ENCODE results near the gene RPL18. TPM values are rescaled to one million over a fixed set of nuclear protein-coding genes. Genes with fewer than 3 reads are reported as not detected.

RPL18 gene
- total RNA-seq, 1 experiment from 2014 or later: 1,417 TPM

DNA sequence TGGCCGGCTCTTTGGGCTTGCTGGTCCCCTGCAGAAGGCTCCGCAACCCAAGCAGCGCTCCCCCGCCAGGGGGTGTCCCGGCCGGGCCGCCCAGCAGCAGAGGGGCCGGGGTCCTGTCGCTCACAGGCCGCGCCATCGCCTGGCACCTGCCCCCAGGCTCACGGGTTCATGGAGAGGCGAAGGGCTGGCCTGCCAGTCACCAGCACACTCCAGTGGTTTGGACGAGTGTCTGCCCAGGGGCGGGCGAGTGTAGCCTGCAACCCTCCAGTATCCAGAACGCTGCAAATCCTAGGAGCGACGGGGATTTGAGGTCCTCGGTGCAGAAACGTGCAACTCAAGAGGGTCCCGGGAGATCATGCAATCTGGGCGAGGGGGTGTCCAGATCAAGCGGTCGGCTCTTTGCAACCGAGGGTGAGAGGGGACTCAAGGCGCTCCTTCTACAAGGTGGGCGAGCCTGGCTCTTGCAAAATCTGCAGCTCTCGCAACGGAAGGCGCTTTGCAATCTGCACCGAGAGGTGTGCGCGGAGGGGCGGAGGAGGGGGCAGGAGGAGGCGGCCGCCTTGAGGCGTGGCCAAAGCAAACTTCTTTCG lies 18.0 kb upstream of the RPL18 start, which contains the start of gene DBP:
DBP (minus strand) TSS at position 521 of the 590 bp plus-strand sequence; CDS start at position 136, 385 bp downstream.
- Histone ChIP-seq H3K36me3 (ENCODE audit: insufficient read depth, low read length, poor library complexity, severe bottlenecking) (peaks cover 11% of the 10 kb centered on the region), H3K27me3 (replicated peaks; ENCODE audit: insufficient read depth, low read depth, low read length, poor library complexity) (no peaks in the 10 kb centered on the region), H3K9me3 (ENCODE audit: low read depth, low read length, poor library complexity, severe bottlenecking) (no peaks in the 10 kb centered on the region), H3K27ac (ENCODE audit: low read depth, low read length, poor library complexity, severe bottlenecking) (peak within 1 kb of the TSS; percentile 94), H3K4me1 (ENCODE audit: insufficient read depth, low read length, poor library complexity, severe bottlenecking) (peaks cover 37% of the 10 kb centered on the region), H3K4me3 (ENCODE audit: low read depth, low read length, poor library complexity, severe bottlenecking) (peak within 1 kb of the TSS; percentile 67)
- TF ChIP-seq, protein P1, sequence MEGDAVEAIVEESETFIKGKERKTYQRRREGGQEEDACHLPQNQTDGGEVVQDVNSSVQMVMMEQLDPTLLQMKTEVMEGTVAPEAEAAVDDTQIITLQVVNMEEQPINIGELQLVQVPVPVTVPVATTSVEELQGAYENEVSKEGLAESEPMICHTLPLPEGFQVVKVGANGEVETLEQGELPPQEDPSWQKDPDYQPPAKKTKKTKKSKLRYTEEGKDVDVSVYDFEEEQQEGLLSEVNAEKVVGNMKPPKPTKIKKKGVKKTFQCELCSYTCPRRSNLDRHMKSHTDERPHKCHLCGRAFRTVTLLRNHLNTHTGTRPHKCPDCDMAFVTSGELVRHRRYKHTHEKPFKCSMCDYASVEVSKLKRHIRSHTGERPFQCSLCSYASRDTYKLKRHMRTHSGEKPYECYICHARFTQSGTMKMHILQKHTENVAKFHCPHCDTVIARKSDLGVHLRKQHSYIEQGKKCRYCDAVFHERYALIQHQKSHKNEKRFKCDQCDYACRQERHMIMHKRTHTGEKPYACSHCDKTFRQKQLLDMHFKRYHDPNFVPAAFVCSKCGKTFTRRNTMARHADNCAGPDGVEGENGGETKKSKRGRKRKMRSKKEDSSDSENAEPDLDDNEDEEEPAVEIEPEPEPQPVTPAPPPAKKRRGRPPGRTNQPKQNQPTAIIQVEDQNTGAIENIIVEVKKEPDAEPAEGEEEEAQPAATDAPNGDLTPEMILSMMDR (conservative IDR thresholded peaks at IDR 0.05; ENCODE audit: low read depth, low read length): peak; percentile 22; the same call in 1 of the 2 replicates
- TF ChIP-seq EZH2 (IDR thresholded peaks at IDR 0.05; ENCODE audit: borderline replicate concordance, low read depth, low read length, poor library complexity, severe bottlenecking): no peak
- intact Hi-C loops (cut with micrococcal nuclease; ENCODE audit: unreplicated experiment): no loop called here
- ChIA-PET POLR2A (ENCODE audit: low non-redundant PET) (interaction anchor here (0.6 to 0.7 kb wide), 2 partner anchors 131 to 859 kb away, joined by 5 read pairs; no protein-coding TSS in a partner anchor), CTCF (no interaction called here)
- DNase-seq (ENCODE audit: low spot score): no peak
- BruUV-seq (replicated peaks): no TSS peak

- peaks cover 18% of the 10 kb centered on the region for H3K36me3 ChIP-seq (ENCODE audit: insufficient read depth, low read length, poor library complexity, severe bottlenecking)
- no TSS peak for BruUV-seq (replicated peaks)
- DNase-seq (ENCODE audit: low spot score): peak; percentile 48
- TF ChIP-seq EZH2 (IDR thresholded peaks at IDR 0.05; ENCODE audit: borderline replicate concordance, low read depth, low read length, poor library complexity, severe bottlenecking): no peak
- TF ChIP-seq, protein P1 (conservative IDR thresholded peaks at IDR 0.05; ENCODE audit: low read depth, low read length): no peak
- ChIA-PET CTCF (no interaction called here), POLR2A (ENCODE audit: low non-redundant PET) (interaction anchor here (0.6 to 0.7 kb wide), 2 partner anchors 130 to 860 kb away, joined by 5 read pairs; no protein-coding TSS in a partner anchor)
- intact Hi-C loops (cut with micrococcal nuclease; ENCODE audit: unreplicated experiment): no loop called here
- H3K4me1 ChIP-seq (ENCODE audit: insufficient read depth, low read length, poor library complexity, severe bottlenecking): peaks cover 40% of the 10 kb centered on the region
- H3K9me3 ChIP-seq (ENCODE audit: low read depth, low read length, poor library complexity, severe bottlenecking): no peaks in the 10 kb centered on the region
- H3K4me3 ChIP-seq (ENCODE audit: low read depth, low read length, poor library complexity, severe bottlenecking): peak overlapping the region; percentile 67
- no peaks in the 10 kb centered on the region for H3K27me3 ChIP-seq (replicated peaks; ENCODE audit: insufficient read depth, low read depth, low read length, poor library complexity)
- H3K27ac ChIP-seq (ENCODE audit: low read depth, low read length, poor library complexity, severe bottlenecking): peak overlapping the region; percentile 91
Observed at GRCh38 chr19:48635966-48636858, 17.2 kb upstream of the RPL18 start.

GRCh38 chr19:48635263-48635965 lies 16.4 kb upstream of the RPL18 start:
- CTCF ChIA-PET: no interaction called here
- Histone ChIP-seq H3K4me3 (ENCODE audit: low read depth, low read length, poor library complexity, severe bottlenecking) (peak overlapping the region; percentile 67), H3K27me3 (replicated peaks; ENCODE audit: insufficient read depth, low read depth, low read length, poor library complexity) (no peaks in the 10 kb centered on the region), H3K36me3 (ENCODE audit: insufficient read depth, low read length, poor library complexity, severe bottlenecking) (peaks cover 19% of the 10 kb centered on the region), H3K27ac (ENCODE audit: low read depth, low read length, poor library complexity, severe bottlenecking) (peak overlapping the region; percentile 91), H3K4me1 (ENCODE audit: insufficient read depth, low read length, poor library complexity, severe bottlenecking) (peaks cover 48% of the 10 kb centered on the region), H3K9me3 (ENCODE audit: low read depth, low read length, poor library complexity, severe bottlenecking) (no peaks in the 10 kb centered on the region)
- intact Hi-C loops (cut with micrococcal nuclease; ENCODE audit: unreplicated experiment): no loop called here
- TF ChIP-seq, protein P1 (conservative IDR thresholded peaks at IDR 0.05; ENCODE audit: low read depth, low read length): no peak
- no peak for TF ChIP-seq EZH2 (IDR thresholded peaks at IDR 0.05; ENCODE audit: borderline replicate concordance, low read depth, low read length, poor library complexity, severe bottlenecking)
- peak; percentile 69 for DNase-seq (ENCODE audit: low spot score)
- no TSS peak for BruUV-seq (replicated peaks)
- POLR2A ChIA-PET (ENCODE audit: low non-redundant PET): no interaction called here
